Measurements from ENCODE around the gene CSK. TPM values are rescaled to one million over a fixed set of nuclear protein-coding genes. Genes with fewer than 3 reads are reported as not detected.

The CSK gene
- total and polyA plus RNA-seq, 8 donors = 15.2 to 61.0 (median 24.0) TPM

DNA sequence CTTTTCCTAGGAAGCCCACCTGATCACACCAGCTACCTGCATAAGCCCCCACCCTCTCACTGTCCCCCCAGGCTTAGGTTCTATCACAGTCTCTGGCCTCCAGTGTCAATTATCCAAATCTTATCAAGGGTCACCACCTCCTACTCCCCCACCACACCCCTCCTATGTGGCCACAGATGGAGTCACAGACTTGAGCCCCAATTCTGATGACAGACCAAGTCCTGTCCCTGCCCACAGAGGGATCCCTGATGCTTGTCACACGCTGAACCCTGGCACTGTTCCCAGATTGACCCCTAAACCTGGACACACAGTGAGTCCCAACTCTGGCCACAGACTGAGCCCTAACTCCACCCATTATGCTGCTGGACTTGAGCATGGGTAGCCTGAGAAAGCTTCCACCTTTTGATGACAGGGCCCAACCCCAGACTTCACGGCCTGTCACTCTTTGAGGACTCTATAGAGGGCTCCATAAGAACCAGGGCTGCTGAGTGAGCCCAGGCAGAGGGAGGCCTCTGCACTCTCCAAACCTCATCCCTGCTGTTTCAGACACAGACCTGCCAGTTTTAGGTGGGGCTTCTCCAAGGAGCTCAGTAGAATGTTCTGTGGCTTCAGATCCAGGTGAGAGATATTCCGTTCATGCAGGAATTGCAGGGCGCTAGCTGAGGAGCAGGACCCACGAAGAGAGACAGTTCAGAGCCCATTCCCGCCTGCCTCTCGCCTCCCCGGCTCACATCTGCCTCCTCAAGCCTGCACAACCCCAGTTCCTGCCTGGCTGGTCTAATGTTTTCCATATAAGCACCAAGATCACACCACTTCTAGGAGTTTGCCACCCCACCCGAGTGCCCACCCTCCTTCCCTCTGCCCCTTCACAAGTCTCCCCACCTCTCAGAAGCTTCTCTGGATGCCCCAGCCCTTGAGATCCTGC is 59.2 kb downstream of the CSK start:
- no peak overlapping the region for H3K27ac ChIP-seq
- peaks cover 11 to 76% (median 69%) of the 10 kb centered on the region in 4 donors for H3K36me3 ChIP-seq
- peak overlapping the region in 1 of 4 donors; percentile 81 for H3K4me3 ChIP-seq
- no peak for TF ChIP-seq EP300 (IDR thresholded peaks at IDR 0.05)
- TF ChIP-seq, protein P1, sequence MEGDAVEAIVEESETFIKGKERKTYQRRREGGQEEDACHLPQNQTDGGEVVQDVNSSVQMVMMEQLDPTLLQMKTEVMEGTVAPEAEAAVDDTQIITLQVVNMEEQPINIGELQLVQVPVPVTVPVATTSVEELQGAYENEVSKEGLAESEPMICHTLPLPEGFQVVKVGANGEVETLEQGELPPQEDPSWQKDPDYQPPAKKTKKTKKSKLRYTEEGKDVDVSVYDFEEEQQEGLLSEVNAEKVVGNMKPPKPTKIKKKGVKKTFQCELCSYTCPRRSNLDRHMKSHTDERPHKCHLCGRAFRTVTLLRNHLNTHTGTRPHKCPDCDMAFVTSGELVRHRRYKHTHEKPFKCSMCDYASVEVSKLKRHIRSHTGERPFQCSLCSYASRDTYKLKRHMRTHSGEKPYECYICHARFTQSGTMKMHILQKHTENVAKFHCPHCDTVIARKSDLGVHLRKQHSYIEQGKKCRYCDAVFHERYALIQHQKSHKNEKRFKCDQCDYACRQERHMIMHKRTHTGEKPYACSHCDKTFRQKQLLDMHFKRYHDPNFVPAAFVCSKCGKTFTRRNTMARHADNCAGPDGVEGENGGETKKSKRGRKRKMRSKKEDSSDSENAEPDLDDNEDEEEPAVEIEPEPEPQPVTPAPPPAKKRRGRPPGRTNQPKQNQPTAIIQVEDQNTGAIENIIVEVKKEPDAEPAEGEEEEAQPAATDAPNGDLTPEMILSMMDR (IDR thresholded peaks at IDR 0.05) = no peak
- no peak for TF ChIP-seq POLR2AphosphoS5 (IDR thresholded peaks at IDR 0.05)
- no peak for TF ChIP-seq POLR2A (IDR thresholded peaks at IDR 0.05)
- DNase-seq = no peak
- 85 to 93% (median 89%) methylated on average over 7 to 9 of the region's 9 CpGs for WGBS, 5 donors
- intact Hi-C loops (cut with DNase I; ENCODE audit: low total_unique reads) = loop anchor here (10.0 kb wide), 1 partner anchor 54 kb away; the partner anchor contains the start of gene MPI
- no peaks in the 10 kb centered on the region for H3K27me3 ChIP-seq
- H3K9me3 ChIP-seq = no peaks in the 10 kb centered on the region
- H3K4me1 ChIP-seq = peaks cover 22 to 49% (median 32%) of the 10 kb centered on the region in 4 donors

DNA sequence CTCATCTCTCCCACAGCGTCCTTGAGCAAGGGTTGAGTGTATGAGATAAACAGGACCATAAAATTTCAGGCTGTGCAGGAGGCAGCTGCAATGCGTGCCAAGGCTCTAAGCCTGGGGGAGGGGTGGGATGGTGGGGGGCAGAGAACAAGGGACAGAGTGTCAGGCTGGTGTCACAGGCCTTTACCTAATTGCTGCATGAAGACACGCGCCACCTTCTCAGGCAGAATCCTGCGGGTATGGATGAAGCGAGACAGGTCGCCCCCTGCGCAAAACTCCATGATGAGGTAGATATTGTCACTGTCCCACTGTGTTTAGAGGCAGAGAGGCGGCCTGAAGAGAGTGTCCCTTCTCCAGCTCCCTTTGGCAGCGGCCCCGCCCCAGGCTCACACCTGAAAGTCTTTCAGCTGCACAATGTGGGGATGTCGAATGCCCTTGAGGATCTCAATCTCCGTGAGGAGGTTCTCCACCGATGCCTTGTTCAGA is 60.1 kb downstream of the CSK start:
- no peak for DNase-seq
- Histone ChIP-seq H3K4me1 (peaks cover 22 to 49% (median 32%) of the 10 kb centered on the region in 4 donors), H3K9me3 (no peaks in the 10 kb centered on the region), H3K27me3 (no peaks in the 10 kb centered on the region), H3K27ac (peak overlapping the region in 2 of 5 donors; percentile 85 to 91), H3K36me3 (peaks cover 11 to 76% (median 69%) of the 10 kb centered on the region in 4 donors), H3K4me3 (peak overlapping the region; percentile 75 to 84 (median 80))
- 64 to 77% (median 72%) methylated on average over 14 of the region's 14 CpGs for WGBS, 5 donors
- intact Hi-C loops (cut with DNase I; ENCODE audit: low total_unique reads) = loop anchor here (10.0 kb wide), 1 partner anchor 53 kb away; the partner anchor contains the start of gene MPI
- no peak for TF ChIP-seq POLR2A (IDR thresholded peaks at IDR 0.05)
- TF ChIP-seq POLR2AphosphoS5 (IDR thresholded peaks at IDR 0.05) = no peak
- TF ChIP-seq, protein P1 (IDR thresholded peaks at IDR 0.05) = no peak

DNA sequence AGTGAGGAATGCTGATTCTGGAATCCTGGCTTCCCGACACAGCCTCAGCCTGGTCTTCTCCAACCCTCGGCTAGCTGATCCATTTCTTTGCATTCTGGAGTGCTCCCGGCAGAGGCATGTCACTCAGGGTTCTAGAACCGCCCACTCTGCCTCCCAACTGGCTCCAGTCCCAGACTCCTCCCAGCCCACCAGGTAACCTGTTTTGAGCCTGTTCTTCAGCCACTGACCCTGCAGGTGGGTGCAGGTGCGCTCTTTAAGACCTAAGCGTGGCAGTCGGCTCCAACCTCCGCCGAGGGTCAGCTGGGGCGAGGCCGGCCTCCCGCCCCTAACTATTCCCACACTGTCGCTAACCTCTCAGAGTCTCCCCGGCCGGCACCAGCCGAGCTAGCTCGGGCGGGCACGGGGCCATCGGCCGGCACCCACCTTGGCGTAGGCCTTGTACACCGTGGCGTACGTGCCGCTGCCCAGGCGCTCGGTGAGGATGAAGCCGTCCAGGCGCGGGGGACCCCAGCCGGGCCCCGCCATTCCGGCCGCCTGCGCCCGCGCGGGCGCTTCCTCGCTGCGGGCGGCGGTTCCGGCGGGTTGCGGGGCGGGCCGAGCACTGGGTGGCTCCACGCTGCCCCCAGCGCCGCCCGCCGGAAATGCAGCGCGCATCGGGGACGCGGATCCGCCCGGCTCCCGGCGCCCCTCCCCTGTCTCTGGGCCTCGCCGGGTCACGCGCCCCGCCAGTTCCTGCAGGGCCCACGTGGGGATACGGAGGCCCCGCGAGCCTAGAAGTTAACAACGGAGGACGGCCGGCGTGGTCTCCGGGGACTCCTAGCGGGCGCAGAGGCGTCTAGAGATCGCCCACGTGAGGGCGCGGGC is 60.9 kb downstream of the CSK start, which contains the start of gene ULK3:
TSS of gene ULK3 (minus strand) at position 576 of the 864 bp plus-strand sequence. CDS start at position 525, 51 bp downstream.
- H3K27ac ChIP-seq = peak within 1 kb of the TSS; percentile 85 to 93 (median 88)
- peak within 1 kb of the TSS; percentile 75 to 84 (median 80) for H3K4me3 ChIP-seq
- no peaks in the 10 kb centered on the region for H3K9me3 ChIP-seq
- TF ChIP-seq POLR2A (IDR thresholded peaks at IDR 0.05) (no peak), EP300 (IDR thresholded peaks at IDR 0.05) (no peak), POLR2AphosphoS5 (IDR thresholded peaks at IDR 0.05) (peak; percentile 29 to 86 (median 36))
- TF ChIP-seq, protein P1 (IDR thresholded peaks at IDR 0.05) = peak in 5 of 7 experiments; percentile 55 to 90 (median 64)
- DNase-seq = peak; percentile 93 to 97
- intact Hi-C loops (cut with DNase I; ENCODE audit: low total_unique reads) = loop anchor here (10.0 kb wide), 1 partner anchor 52 kb away; the partner anchor contains the start of gene MPI
- peaks cover 22 to 56% (median 37%) of the 10 kb centered on the region in 4 donors for H3K4me1 ChIP-seq
- H3K36me3 ChIP-seq = peaks cover 16 to 76% (median 69%) of the 10 kb centered on the region in 4 donors
- 0 to 1% (median 0%) methylated on average over 26 to 84 of the region's 84 CpGs for WGBS, 5 donors
- H3K27me3 ChIP-seq = no peaks in the 10 kb centered on the region
